Measurements from ENCODE around the gene SSR2.

Gene SSR2

GRCh38 chr1:155978325-155978972 lies 42.3 kb downstream of the SSR2 start, which contains the start of gene ARHGEF2:
Gene ARHGEF2 (minus strand): TSS chr1:155978547. CDS start chr1:155978427, 120 bp downstream.
- in situ Hi-C loops (cut with MboI; ENCODE audit: low pct_unique_long_range_greater_than_20kb, low sequenced_read_pairs, unreplicated experiment), result no loop called here
- peak; percentile 91 for DNase-seq (ENCODE audit: low spot score)
- TF ChIP-seq CTCF (IDR thresholded peaks at IDR 0.05; ENCODE audit: extremely low read depth, insufficient read depth, missing control alignments), result peak; percentile 52

GRCh38 chr1:155977690-155978324 lies 42.9 kb downstream of the SSR2 start:
- peak; percentile 68 for DNase-seq (ENCODE audit: low spot score)
- in situ Hi-C loops (cut with MboI; ENCODE audit: low pct_unique_long_range_greater_than_20kb, low sequenced_read_pairs, unreplicated experiment), result no loop called here
- TF ChIP-seq CTCF (IDR thresholded peaks at IDR 0.05; ENCODE audit: extremely low read depth, insufficient read depth, missing control alignments), result no peak

- in situ Hi-C loops (cut with MboI; ENCODE audit: low pct_unique_long_range_greater_than_20kb, low sequenced_read_pairs, unreplicated experiment), result no loop called here
- no peak for DNase-seq (ENCODE audit: low spot score)
- no peak for TF ChIP-seq CTCF (IDR thresholded peaks at IDR 0.05; ENCODE audit: extremely low read depth, insufficient read depth, missing control alignments)
Measured at GRCh38 chr1:155976913-155977689, 43.6 kb downstream of the SSR2 start.

GRCh38 chr1:155976062-155976912 lies 44.5 kb downstream of the SSR2 start:
- DNase-seq (ENCODE audit: low spot score), result peak; percentile 59
- in situ Hi-C loops (cut with MboI; ENCODE audit: low pct_unique_long_range_greater_than_20kb, low sequenced_read_pairs, unreplicated experiment), result no loop called here
- TF ChIP-seq CTCF (IDR thresholded peaks at IDR 0.05; ENCODE audit: extremely low read depth, insufficient read depth, missing control alignments), result no peak

GRCh38 chr1:155975375-155976061 lies 45.2 kb downstream of the SSR2 start:
- no peak for TF ChIP-seq CTCF (IDR thresholded peaks at IDR 0.05; ENCODE audit: extremely low read depth, insufficient read depth, missing control alignments)
- in situ Hi-C loops (cut with MboI; ENCODE audit: low pct_unique_long_range_greater_than_20kb, low sequenced_read_pairs, unreplicated experiment), result no loop called here
- no peak for DNase-seq (ENCODE audit: low spot score)
